Esophagus muscularis mucosa (tissue), 4 donors: Measurements from ENCODE around the gene ECE1.
"Not testable (repeated sequence)": the region's sequence is repeated elsewhere in the genome, so short reads cannot be mapped to it uniquely, and the experiment has no call there.

Experiments
- CTCF ChIP-seq, 3 experiments: fragments of 200-600 bp in 2 of 3; fragments of 450-650 bp in 1 of 3; sonication (generic) in 2 of 3; IDR thresholded peaks; one replicate each; pipeline ENCODE4 v1.5.1; 2017 to 2019; ENCODE audit warnings: antibody characterized with exemption in 3 of 3, mild to moderate bottlenecking in 2 of 3, moderate library complexity in 1 of 3
- EP300 ChIP-seq: sonication (generic); formaldehyde crosslinking; IDR thresholded peaks from one replicate; pipeline ENCODE4 v1.6.1; 2017; ENCODE audit warnings: antibody characterized with exemption
- POLR2A ChIP-seq: fragments of 450-650 bp; IDR thresholded peaks from one replicate; pipeline ENCODE4 v1.6.1; 2017; ENCODE audit warnings: antibody characterized with exemption, moderate library complexity, mild to moderate bottlenecking, low read depth
- POLR2AphosphoS5 ChIP-seq, 2 donors: sonication (generic); formaldehyde crosslinking; IDR thresholded peaks; one replicate each; pipeline ENCODE4 v1.6.1; 2017; ENCODE audit warnings: antibody characterized with exemption in 2 of 2

GRCh38 chr1:21190771-21191170 is 99.5 kb downstream of the ECE1 start:
- TF ChIP-seq CTCF (IDR thresholded peaks at IDR 0.05); EP300; POLR2A; POLR2AphosphoS5 (IDR thresholded peaks at IDR 0.05): not testable (repeated sequence)
